GM18951 (cell line): ENCODE results near the gene GRIPAP1.

Experiments used
- POLR2A ChIP-seq: IDR thresholded peaks from 4 replicates; pipeline ENCODE4 v1.6.1; 2011; ENCODE audit warnings: mild to moderate bottlenecking; ENCODE audit not compliant: insufficient read length, insufficient read depth; ENCODE audit errors: extremely low read depth
- in situ Hi-C: fragments of 300-500 bp; cut with MboI; formaldehyde crosslinking; loops from one replicate; pipeline ENCODE4 v1.12.0; 2022; ENCODE audit warnings: low sequenced_read_pairs, mixed read lengths, inconsistent platforms; ENCODE audit not compliant: unreplicated experiment

The GRIPAP1 gene

DNA sequence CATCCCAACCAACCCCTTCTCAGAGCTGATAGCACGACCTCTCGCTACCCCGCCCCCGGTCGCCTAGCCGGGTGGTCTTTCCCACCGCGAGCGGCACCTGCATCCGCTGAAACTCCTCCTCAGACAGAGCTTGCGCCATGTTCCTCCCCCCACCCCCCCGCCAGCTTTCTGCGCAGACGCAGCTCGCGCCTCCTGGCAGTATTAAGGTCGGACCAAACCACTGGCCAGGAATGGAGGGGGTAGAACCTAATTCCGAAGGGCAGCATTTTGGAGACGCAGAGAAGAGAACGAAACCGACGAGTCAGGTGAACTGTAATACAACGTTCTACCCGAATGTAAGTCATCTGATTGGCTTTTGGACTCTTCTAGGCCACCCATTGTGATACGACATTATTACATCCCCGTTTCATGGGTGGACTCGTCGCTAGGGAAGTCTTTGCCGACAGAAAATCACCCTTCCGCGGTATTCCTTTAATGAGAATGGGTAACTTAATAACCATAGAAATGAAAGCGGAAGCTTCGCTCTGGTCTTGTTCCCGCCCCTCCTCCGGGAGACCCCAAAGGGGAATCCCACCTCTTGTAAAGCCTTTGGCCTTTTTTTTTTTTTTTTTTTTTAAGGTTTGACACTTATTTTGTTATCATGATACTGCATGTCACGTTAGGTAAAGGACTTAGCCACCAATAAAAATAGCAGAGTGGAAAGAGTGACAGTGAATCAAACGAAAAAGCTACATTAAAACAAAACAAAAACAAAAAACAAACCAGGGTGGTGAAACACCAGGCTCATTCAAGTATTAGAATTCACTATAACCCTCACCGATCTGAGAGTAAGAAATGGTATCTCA is at the start of gene GRIPAP1:
TSS of gene GRIPAP1 (minus strand) at position 174 of the 845 bp plus-strand sequence. CDS start at position 139, 35 bp downstream.
- TF ChIP-seq POLR2A: peak; percentile 75

GRCh38 chrX:49043987-49044281 is 41.9 kb upstream of the GRIPAP1 start:
- no peak for TF ChIP-seq POLR2A
- in situ Hi-C loops: no loop called here

More for the DNA sequence above, at the start of gene GRIPAP1:
- in situ Hi-C loops: no loop called here

GRCh38 chrX:49043220-49043986 is 41.3 kb upstream of the GRIPAP1 start, which contains the start of gene TFE3:
Gene TFE3, minus strand, starts transcription at chrX:49043357. Its CDS starts 131 bp downstream, at chrX:49043226.
- in situ Hi-C loops: no loop called here
- peak; percentile 36 for TF ChIP-seq POLR2A

GRCh38 chrX:49042581-49043219 is 40.6 kb upstream of the GRIPAP1 start:
- in situ Hi-C loops: no loop called here
- no peak for TF ChIP-seq POLR2A

GRCh38 chrX:49041744-49042580 is 39.9 kb upstream of the GRIPAP1 start:
- in situ Hi-C loops: no loop called here
- no peak for TF ChIP-seq POLR2A

GRCh38 chrX:49040376-49040955 is 38.4 kb upstream of the GRIPAP1 start:
- no peak for TF ChIP-seq POLR2A
- in situ Hi-C loops: no loop called here

DNA sequence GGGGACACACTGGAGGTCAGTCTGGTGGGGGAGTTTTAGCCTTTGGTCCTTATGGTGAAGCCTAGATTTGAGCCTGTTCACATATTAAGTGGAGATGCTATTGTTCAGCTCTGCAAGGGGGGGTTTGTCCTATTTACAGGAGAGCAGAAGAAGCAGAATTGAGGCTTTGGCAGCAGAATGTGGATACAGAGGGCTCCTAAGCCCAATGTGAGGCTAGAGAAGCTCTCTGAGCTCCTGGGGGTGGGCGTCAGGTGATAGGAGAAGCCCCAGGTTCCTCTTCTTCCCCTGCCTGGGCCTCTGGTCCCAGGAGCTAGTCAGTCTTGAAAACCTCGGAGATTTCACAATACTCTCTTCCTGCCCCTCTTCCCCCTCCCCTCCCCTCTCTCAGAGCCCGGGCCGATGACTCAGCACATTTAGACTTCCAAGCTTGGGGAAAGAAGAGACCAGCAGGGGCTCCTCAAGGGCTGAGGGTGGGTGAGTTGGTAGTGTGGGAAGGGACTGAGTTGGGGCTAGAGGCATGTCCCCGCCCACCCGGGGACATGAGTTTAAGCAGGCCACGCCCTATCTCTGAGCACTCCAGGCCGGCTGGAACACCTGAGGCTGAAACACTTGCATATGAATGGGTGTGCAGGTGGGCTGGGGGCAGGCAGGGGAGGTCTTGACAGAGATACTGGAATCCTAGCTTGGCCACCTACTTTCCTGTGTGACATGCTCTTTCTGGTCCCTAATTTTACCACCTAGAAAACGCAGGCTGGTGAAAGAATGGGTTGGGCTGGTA is 37.7 kb upstream of the GRIPAP1 start:
- in situ Hi-C loops: no loop called here
- TF ChIP-seq POLR2A: no peak

DNA sequence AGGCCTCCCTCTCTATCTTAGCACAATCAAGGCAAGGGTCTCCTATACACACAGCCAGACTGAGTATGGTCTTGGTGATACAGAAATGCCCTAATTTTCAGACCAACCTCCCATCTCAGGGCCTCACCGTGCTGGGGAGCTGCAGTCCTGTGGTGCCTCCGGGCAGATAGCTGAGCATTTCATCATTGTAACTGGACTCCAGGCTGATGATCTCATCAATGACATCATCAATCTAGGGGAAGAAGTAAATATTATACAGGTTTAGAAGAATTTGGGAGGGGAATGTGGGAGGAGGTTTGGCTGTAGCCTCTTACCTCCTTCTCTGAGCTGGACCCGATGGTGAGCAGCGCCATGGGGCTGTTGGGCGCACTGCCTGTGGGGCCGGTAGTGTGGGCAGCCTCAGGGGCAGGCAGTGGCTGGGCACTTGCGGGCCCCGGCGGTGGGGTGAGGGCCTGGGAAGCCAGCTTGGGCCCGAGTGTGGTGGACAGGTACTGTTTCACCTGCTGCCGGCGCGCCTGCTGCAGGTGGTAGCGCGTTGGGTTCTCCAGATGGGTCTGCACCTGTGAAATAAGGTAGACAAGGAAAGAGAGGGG is 35.9 kb upstream of the GRIPAP1 start:
- no peak for TF ChIP-seq POLR2A
- in situ Hi-C loops: no loop called here

GRCh38 chrX:49030283-49030682 is 28.2 kb upstream of the GRIPAP1 start:
- in situ Hi-C loops: no loop called here

DNA sequence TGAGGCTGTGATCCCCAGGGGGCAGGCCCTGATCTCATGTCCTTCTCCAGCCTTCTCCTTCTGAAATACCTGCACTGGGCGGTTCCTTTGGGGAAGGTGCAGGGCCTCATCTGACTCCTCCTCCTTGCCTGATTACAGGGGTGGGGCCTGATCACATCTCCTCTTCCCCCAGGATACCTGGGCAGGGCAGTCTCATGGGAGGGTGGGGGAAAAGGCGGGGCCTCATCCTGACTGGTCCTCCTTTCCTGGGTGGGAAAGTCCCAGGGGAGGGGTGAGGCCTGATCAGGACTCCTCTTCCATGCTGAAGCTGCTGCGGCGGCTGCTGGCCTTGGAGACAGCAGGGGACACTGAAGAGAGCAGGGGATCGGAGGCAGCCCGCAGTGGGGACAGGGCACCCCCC is 27.8 kb upstream of the GRIPAP1 start:
- in situ Hi-C loops: no loop called here
- no peak for TF ChIP-seq POLR2A

More at GRCh38 chrX:49030283-49030682, 28.2 kb upstream of the GRIPAP1 start:
- TF ChIP-seq POLR2A: no peak

DNA sequence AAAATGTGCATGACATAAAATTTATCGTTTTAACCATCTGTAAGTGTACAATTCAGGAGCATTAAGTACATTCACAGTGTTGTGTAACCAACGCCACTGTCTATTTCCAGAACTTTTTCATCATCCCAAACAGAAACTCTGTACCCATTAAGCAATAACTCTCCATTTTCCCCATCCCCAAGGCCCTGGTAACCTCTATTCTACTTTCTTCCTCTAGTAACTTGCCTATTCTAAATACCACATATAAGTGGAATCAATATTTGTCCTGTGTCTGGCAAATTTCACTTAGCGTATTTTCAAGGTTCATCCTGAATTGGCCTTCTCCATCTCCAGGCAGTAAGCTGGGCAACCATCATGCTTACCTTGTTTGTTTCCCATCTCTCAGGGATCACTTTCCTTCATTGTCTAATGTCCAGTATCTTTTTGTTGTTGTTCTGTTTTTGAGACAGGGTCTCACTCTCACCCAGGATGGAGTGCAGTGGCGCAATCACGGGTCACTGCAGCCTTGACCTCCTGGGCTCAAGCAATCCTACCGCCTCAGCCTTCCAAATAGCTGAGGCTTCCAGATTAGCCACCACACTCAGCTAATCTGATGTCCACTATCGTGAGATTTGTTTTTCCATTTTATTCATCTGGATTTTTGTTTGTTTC is 17.7 kb upstream of the GRIPAP1 start:
- no peak for TF ChIP-seq POLR2A
- in situ Hi-C loops: no loop called here
